Right forelimb (tissue), 1 donor: ENCODE data around the gene MPC2.
"Not testable (repeated sequence)": the region's sequence is repeated elsewhere in the genome, so short reads cannot be mapped to it uniquely, and the experiment has no call there.

ENCODE experiments used
- DNase-seq: peaks from one replicate; pipeline ENCODE4 v3.0.0-alpha.2; 2018

MPC2 gene

DNA sequence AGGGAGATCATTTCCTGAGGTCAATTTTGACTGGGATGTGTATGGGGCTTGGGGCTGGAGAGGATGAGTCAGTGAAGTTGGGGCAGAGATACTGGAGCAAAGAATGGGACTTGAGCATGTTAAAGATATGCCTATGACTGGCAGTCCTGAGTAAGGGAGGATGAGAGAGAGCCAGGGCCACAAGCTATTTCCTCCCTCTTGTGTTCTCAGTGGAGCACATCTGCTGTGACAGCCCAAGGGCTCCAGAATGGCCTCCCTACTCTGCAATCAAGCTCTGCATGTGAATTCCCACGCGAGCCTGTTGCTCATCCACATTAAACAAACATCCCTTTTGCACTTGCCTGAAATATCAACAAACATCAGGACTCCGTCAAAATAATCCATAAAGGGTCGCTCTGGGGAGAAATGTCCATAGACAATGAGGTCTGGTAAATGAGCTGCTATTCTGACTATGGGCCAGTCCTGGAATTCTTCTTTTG, 32.2 kb downstream of the MPC2 start:
- DNase-seq: no peak

DNA sequence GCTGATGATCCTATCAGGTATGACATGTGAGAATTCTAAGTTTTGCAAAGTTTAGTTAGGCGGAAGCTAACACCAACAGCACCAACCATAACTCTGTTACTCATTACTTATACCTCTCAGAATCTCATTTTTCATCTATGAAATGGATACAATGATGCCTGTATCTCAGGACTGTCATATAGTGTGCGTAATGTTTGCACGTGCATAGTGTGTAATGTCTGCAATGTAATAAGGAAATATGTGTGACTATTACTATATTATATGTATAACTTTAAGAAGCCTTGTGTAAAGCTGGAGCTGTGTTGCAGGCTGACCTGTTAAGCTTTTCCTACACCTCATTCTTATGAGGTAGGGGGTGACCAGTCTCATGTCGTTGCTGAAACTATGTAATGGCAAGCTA, 36.0 kb downstream of the MPC2 start:
- DNase-seq: no peak

- DNase-seq: no peak
Measured at GRCh38 chr1:167899253-167899681, 37.6 kb downstream of the MPC2 start.

DNA sequence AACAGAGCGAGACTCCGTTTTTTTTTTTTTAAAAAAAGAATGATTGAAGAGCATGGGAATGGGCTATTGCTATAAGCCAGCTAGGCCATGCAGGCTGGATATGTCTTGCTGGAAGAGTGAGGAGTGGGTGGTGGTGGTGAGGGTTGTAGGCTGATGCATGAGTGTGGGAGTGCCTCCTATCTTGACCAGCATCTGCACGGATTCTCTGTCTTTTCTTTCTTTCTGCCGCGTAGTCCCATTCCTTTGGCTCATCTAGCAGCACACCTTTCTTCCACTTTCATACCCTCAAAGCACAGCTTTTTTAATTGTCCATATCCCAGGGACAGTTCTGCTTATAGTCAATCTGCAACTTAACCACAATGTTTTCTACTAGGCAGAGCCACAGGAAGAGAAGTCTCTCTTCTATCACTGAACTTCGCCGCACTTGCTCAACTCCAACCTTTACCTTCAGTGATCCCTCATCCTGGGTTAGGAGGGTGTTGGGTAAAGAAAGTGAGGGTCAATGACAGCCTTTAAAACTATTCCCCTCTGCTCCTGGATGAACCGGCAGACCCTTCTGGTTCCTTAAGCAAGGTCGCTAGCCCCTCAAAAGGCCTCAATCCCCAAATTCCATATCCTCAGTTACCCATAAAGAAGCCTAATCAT, 38.2 kb downstream of the MPC2 start:
- no peak for DNase-seq

DNA sequence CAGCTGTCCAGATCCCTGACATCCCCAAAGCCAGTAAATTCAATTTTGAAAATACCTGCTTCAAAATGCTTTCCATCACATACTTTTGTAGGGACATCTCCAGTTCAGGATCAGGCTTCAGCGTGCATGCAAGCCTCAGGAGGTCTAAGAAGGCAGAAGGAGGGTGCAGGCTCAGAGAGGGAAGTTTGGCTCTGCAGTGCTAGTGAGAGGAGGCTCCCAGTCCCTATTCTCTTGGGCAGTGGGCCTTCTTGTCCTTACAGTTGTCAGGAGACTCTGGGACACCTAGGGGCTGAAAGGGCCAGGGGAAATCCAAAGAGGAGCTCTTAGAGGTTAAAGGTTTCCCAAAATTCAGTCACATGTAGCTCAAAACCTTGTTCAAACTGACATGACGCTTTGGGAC, 43.1 kb downstream of the MPC2 start:
- DNase-seq: no peak

DNA sequence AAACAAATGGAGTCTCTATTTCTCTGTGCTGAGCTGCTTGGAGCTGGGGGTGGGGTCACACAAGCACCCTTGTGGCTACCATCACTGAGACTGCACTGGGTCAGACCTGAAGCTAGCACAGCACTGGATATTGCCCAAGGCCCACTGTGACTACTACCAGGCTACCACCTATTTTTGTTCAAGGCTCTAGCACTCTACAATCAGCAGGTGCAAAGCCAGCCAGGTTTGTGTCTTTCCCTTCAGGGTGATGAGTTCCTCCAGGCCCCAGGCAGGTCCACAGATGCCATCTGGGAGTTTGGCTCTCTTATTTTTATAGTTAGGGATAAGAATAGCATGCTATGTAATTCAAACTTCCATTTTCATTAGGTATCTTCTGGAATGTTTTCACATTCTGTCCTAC, 46.5 kb downstream of the MPC2 start:
- DNase-seq: no peak

DNA sequence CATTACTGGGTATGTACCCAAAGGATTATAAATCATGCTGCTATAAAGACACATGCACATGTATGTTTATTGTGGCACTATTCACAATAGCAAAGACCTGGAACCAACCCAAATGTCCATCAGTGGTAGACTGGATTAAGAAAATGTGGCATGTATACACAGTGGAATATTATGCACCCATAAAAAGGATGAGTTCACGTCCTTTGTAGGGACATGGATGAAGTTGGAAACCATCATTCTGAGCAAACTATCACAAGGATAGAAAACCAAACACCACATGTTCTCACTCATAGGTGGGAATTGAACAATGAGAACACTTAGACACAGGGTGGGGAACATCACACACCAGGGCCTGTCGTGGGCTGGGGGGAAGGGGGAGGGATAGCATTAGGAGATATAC, 49.7 kb downstream of the MPC2 start:
- not testable (repeated sequence) for DNase-seq

DNA sequence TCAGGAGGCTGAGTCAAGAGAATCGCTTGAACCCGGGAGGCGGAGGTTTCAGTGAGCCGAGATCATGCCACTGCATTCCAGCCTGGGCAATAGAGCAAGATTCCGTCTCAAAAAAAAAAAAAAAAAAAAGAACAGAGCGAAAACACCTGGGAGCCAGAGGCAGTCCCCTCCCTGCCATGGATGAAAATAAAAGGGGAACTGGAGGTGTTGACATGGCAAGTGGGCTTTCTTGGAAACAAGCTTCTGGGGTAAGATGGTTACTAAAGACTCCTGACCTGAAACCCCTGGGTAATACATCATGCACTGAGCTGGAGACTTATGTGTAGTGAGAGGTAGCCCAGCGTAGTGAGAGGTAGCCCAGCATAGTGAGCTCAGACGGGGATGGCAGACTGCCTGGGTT, 54.5 kb downstream of the MPC2 start:
- DNase-seq: no peak

GRCh38 chr1:167881786-167882185, 55.1 kb downstream of the MPC2 start:
- DNase-seq: no peak

- no peak for DNase-seq
Measured at GRCh38 chr1:167881069-167881468, 55.8 kb downstream of the MPC2 start.

- no peak for DNase-seq
Measured at GRCh38 chr1:167880580-167881021, 56.3 kb downstream of the MPC2 start.

DNA sequence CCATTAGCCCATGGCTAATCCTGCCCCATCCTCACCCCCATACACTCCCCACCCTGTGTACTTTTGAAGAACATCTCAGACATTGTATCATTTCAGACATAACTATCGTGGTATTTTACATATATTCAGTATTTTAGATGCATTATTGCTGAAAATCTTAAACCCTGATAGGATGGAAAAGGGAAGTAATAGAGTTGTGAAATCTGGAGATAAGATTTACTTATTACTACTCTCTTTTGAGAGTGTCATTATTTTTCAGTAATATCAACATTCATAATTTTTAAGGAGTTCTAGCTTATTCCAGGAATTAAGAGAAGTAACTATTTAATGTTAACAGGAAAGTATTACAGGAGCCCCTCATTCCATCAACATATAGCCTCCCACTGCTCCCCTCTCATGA, 57.4 kb downstream of the MPC2 start:
- DNase-seq: no peak

DNA sequence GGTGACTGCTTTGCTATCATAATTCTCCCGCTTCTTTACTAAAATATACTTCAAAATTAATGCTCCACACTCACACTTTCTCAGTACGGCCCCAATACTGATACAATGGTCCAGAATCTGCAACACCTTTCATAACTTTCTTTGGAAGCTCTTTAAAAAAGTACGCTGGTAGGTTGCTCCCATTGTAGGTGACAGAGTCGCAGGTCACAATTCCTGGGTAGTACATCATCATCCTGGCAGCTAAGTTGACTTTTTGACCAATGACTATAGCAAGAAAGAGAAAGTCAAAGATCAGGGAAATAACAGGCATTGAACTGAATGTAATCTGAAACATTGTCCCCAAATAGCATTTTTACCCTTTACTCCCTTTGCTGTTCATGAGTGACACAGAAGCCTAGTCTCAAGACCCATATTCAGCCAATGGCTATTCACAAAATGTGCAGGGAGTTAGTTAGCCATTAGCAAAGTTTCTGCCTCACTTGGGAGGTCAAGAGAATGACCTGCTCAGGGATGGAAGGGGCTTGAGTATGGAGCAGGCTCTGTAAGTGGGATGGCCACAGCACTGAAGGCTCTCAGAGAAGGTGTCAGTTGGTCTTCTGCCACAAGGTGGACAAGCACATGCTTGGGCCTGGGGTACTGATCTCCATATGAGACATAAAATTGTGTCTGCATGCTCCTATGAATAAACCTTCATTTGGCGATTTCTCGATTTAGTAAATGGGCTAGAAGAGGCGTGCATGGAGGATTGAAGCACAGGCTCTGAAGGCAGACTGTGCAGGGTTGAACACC, 58.3 kb downstream of the MPC2 start:
- DNase-seq: no peak

GRCh38 chr1:167876597-167877175, 60.2 kb downstream of the MPC2 start:
- DNase-seq: no peak

DNA sequence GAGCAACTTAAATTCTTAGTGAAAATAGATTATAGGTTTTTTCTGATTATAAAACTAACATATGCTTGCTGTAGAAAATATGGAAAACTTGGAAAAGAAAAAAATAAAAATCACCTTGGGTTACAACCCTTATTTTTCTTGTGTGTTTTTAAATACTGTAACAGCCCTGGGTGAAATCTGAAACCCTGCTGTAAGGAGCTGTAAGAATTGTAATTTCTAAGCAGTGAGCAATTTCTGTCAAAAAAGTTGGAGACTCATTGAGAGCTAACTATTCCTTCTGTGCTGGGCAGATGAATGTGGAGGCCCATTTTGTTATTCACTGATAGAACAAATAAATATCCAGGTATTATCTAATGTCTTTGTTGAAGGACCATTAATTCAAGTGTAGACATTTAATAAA, 65.5 kb downstream of the MPC2 start:
- no peak for DNase-seq

DNA sequence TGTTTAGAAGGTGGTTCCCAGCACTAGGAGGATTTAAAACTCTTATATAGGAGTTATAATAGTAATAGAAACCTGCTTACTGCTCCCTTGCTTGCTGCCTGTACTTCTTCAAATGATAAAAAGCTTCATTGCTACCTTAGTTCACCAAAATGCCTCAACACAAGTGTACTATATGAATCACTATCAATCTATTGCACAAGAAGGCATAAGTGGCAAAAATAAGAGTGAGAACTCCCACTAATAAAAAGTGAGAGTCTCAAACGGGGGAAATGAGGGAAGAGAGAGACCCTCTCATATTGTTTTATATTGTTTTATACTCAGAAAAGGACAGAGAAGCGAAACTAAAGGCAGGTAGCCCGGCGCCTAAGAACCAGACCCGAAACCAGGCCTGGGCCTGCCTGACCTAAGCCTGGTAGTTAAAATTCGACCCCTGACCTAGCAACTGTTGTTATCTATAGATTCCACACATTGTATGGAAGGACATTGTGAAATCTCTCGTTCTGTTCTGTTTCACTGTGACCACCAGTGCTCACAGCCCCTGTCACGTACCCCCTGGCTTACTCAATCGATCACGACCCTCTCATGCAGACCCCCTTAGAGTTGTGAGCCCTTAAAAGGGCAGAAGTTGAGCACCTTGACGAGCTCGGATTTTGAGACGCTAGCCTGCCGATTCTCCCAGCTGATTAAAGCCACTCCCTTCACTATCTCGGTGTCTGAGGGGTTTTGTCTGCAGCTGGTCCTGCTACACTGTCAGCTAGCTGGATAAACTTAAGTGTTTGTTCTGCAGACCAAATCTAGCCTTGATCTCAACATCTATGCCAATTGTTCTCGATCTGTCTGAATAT, 67.5 kb downstream of the MPC2 start:
- DNase-seq: not testable (repeated sequence)

- not testable (repeated sequence) for DNase-seq
Measured at GRCh38 chr1:167866739-167867414, 70.0 kb downstream of the MPC2 start.
